MCF 10A (cell line): ENCODE results near the gene DHRS7B. TPM values are rescaled to one million over a fixed set of nuclear protein-coding genes. Genes with fewer than 3 reads are reported as not detected.
A peak's percentile ranks its signal among the peaks of the same experiment; 100 is the strongest.

Source experiments
- BruUV-seq: library from RNA; stranded (reverse); fragments of 400-500 nt; replicated peaks from 2 replicates; lab custom pipeline; 2021; lab: Mats Ljungman, UMichigan
- CTCF ChIA-PET: fragments of 300-600 bp; sonication (Branson Sonifier 250); formaldehyde crosslinking; extraction: SDS; loops from one replicate; lab custom pipeline; 2021; ENCODE audit warnings: antibody characterized with exemption, inconsistent platforms; lab: Yijun Ruan, JAX
- POLR2A ChIA-PET: fragments of 300-600, 350-650 bp; sonication (Branson Sonifier 250); formaldehyde crosslinking; extraction: SDS; loops from one replicate; lab custom pipeline; 2020; ENCODE audit warnings: antibody characterized with exemption, inconsistent platforms; lab: Yijun Ruan, JAX
- DNase-seq: peaks from one replicate; pipeline ENCODE4 v3.0.0-alpha.2; 2018; ENCODE audit not compliant: unreplicated experiment
- H3K27ac Mint-ChIP-seq: one replicate; pipeline ENCODE4 v1.8.0; 2022; ENCODE audit warnings: mild to moderate bottlenecking, low read depth, mixed read lengths; ENCODE audit not compliant: unreplicated experiment
- H3K27me3 Mint-ChIP-seq: one replicate; pipeline ENCODE4 v1.8.0; 2022; ENCODE audit warnings: mixed read lengths; ENCODE audit not compliant: insufficient read depth, unreplicated experiment
- H3K36me3 Mint-ChIP-seq: one replicate; pipeline ENCODE4 v1.8.0; 2022; ENCODE audit warnings: mild to moderate bottlenecking, moderate library complexity, mixed read lengths; ENCODE audit not compliant: insufficient read depth, unreplicated experiment
- H3K4me1 Mint-ChIP-seq: one replicate; pipeline ENCODE4 v1.8.0; 2022; ENCODE audit warnings: mixed read lengths; ENCODE audit not compliant: insufficient read depth, unreplicated experiment
- H3K4me3 Mint-ChIP-seq: one replicate; pipeline ENCODE4 v1.8.0; 2022; ENCODE audit warnings: mild to moderate bottlenecking, moderate library complexity, mixed read lengths; ENCODE audit not compliant: unreplicated experiment
- H3K9me3 Mint-ChIP-seq: one replicate; pipeline ENCODE4 v1.8.0; 2022; ENCODE audit warnings: mixed read lengths; ENCODE audit not compliant: unreplicated experiment
- intact Hi-C: fragments of 100-400 bp; cut with micrococcal nuclease; formaldehyde crosslinking; loops from 2 replicates; pipeline ENCODE4 v1.14.1; 2022
- total RNA-seq: library from RNA; stranded (reverse); gene quantifications from 2 replicates; pipeline ENCODE4 v1.2.3, GENCODE V29; 2022
- TF ChIP-seq, protein P1 (sequence below): fragments of 200-600 bp; IDR thresholded peaks from one replicate; pipeline ENCODE4 v1.8.0; 2022; ENCODE audit warnings: antibody characterized with exemption, mild to moderate bottlenecking; ENCODE audit not compliant: unreplicated experiment

DHRS7B gene
- total RNA-seq, 1 experiment from 2014 or later: 18.0 TPM

DNA sequence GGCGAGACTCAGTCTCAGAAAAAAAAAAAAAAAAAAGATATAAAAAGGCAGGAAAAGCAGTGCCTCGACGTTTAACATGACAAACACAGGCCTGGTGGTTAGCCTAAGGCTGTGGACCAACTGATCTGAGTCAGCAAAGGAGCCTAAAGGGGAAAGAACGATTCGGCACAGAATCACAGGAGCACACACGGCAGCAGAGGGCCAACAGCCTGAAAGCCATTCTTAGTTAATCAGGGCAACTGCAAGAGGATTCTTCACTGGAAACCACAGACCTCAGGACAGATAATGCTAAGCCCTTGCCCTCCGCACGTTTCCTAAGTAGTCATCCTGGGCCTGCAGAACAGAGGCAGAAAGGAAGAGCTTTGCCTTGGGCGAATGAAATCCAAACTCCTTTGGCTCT lies 72.5 kb downstream of the DHRS7B start:
- ChIA-PET POLR2A (no interaction called here), CTCF (interaction anchor here (0.6 to 1.1 kb wide), 2 partner anchors 12 to 116 kb away, joined by 3 to 4 read pairs; no protein-coding TSS in a partner anchor)
- DNase-seq: no peak
- Mint-ChIP-seq H3K27me3 (no peaks in the 10 kb centered on the region), H3K4me3 (no peak overlapping the region), H3K4me1 (peaks cover 4% of the 10 kb centered on the region), H3K36me3 (peaks cover 31% of the 10 kb centered on the region), H3K27ac (no peak overlapping the region), H3K9me3 (no peaks in the 10 kb centered on the region)
- intact Hi-C loops: no loop called here
- no TSS peak for BruUV-seq
- TF ChIP-seq, protein P1, sequence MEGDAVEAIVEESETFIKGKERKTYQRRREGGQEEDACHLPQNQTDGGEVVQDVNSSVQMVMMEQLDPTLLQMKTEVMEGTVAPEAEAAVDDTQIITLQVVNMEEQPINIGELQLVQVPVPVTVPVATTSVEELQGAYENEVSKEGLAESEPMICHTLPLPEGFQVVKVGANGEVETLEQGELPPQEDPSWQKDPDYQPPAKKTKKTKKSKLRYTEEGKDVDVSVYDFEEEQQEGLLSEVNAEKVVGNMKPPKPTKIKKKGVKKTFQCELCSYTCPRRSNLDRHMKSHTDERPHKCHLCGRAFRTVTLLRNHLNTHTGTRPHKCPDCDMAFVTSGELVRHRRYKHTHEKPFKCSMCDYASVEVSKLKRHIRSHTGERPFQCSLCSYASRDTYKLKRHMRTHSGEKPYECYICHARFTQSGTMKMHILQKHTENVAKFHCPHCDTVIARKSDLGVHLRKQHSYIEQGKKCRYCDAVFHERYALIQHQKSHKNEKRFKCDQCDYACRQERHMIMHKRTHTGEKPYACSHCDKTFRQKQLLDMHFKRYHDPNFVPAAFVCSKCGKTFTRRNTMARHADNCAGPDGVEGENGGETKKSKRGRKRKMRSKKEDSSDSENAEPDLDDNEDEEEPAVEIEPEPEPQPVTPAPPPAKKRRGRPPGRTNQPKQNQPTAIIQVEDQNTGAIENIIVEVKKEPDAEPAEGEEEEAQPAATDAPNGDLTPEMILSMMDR: no peak

DNA sequence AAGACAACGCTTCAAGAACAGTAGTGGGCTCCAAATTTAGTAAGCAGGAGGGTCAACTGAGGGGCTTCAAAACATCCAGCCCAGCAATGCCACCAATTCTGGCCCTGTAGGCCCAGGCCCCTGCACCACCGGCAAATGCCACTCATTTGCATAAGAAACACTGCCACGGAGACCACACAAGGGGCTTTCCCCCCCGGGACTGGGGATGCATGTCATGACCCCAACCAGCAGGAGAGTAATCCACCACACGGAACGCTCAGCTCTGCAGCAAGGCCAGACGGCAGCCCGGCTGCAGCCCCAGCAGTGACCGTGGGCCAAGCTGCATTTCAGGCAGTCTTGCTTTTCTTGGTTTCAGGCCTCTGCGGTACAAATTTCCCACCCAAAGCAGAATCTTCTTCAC lies 73.1 kb downstream of the DHRS7B start:
- Mint-ChIP-seq H3K4me3 (no peak overlapping the region), H3K27ac (no peak overlapping the region), H3K36me3 (peaks cover 31% of the 10 kb centered on the region), H3K4me1 (peaks cover 4% of the 10 kb centered on the region), H3K9me3 (no peaks in the 10 kb centered on the region), H3K27me3 (no peaks in the 10 kb centered on the region)
- ChIA-PET POLR2A (interaction anchor here (0.6 to 0.8 kb wide), 2 partner anchors 15 to 183 kb away, joined by 3 to 4 read pairs; no protein-coding TSS in a partner anchor), CTCF (interaction anchor here (0.6 to 1.4 kb wide), 2 partner anchors 14 to 116 kb away, joined by 4 to 5 read pairs; no protein-coding TSS in a partner anchor)
- TF ChIP-seq, protein P1: no peak
- DNase-seq: no peak
- intact Hi-C loops: no loop called here
- no TSS peak for BruUV-seq

DNA sequence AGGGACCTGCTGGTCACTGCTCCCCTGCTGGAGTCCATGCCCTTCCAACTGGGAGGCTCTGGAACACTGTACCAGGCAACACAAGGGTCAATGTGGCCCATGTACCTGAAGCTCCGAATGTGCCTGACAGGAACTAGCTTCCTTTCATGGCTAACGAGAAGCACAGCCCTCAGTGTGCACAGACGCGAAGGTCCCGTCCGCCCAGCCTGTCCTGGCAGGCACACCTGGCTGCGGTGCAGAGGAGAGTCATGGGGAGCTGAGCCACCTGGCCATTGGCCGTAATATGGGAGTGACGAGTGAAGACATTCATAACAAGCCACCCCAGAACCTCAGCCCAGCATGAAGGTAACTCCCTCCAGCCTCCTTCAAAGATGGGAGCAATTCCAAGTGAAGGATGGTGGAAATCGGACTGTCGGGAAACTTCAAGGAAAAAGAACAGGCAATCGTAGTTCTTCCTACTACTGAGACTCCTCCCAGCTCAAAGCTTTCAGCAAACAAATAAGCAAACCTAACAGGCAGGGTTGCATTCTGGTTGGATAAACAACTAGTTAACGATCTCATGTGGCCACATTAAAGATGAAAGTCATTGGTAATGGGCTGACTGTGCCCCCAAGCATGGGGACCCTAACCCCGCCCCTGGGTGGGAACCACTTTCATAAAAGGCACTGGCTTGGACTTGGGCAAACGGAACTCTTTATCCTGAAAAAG lies 74.0 kb downstream of the DHRS7B start:
- BruUV-seq: no TSS peak
- DNase-seq: no peak
- CTCF ChIA-PET: interaction anchor here (0.6 to 1.4 kb wide), 3 partner anchors 15 to 159 kb away, joined by 3 to 5 read pairs (median 3); no protein-coding TSS in a partner anchor
- Mint-ChIP-seq H3K27ac (peak overlapping the region; percentile 46), H3K36me3 (peaks cover 33% of the 10 kb centered on the region), H3K27me3 (no peaks in the 10 kb centered on the region), H3K4me1 (peaks cover 4% of the 10 kb centered on the region), H3K4me3 (no peak overlapping the region), H3K9me3 (no peaks in the 10 kb centered on the region)
- intact Hi-C loops: no loop called here
- POLR2A ChIA-PET: interaction anchor here (0.6 to 1.6 kb wide), 4 partner anchors 13 to 182 kb away, joined by 3 to 6 read pairs (median 4); partner anchors contain the start of gene TMEM11
- TF ChIP-seq, protein P1: no peak

DNA sequence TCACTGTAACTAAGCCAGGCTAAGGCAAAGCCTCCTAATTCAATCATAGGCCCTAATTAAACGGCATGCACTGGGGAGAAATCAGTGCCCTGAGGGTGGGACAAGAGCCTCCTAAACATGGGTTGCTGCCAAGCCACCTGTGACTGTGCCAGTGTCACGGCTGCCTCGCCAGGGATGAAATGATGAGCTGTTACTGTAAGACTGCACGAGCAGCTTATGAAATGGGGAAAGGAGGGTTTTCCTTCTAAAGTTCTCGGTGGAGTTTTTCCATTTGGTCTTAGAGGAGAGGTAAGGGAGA lies 74.5 kb downstream of the DHRS7B start:
- Mint-ChIP-seq H3K4me1 (peaks cover 4% of the 10 kb centered on the region), H3K27ac (no peak overlapping the region), H3K4me3 (no peak overlapping the region), H3K27me3 (no peaks in the 10 kb centered on the region), H3K36me3 (peaks cover 38% of the 10 kb centered on the region), H3K9me3 (no peaks in the 10 kb centered on the region)
- intact Hi-C loops: no loop called here
- TF ChIP-seq, protein P1: no peak
- CTCF ChIA-PET: interaction anchor here (0.6 to 1.4 kb wide), 3 partner anchors 15 to 160 kb away, joined by 3 to 5 read pairs (median 3); no protein-coding TSS in a partner anchor
- BruUV-seq: no TSS peak
- peak; percentile 7 for DNase-seq
- POLR2A ChIA-PET: interaction anchor here (1.6 kb wide), 1 partner anchor 12 kb away, joined by 6 read pairs; the partner anchor contains the start of gene TMEM11
